ENCODE measurements around the gene HGFAC.

HGFAC gene

DNA sequence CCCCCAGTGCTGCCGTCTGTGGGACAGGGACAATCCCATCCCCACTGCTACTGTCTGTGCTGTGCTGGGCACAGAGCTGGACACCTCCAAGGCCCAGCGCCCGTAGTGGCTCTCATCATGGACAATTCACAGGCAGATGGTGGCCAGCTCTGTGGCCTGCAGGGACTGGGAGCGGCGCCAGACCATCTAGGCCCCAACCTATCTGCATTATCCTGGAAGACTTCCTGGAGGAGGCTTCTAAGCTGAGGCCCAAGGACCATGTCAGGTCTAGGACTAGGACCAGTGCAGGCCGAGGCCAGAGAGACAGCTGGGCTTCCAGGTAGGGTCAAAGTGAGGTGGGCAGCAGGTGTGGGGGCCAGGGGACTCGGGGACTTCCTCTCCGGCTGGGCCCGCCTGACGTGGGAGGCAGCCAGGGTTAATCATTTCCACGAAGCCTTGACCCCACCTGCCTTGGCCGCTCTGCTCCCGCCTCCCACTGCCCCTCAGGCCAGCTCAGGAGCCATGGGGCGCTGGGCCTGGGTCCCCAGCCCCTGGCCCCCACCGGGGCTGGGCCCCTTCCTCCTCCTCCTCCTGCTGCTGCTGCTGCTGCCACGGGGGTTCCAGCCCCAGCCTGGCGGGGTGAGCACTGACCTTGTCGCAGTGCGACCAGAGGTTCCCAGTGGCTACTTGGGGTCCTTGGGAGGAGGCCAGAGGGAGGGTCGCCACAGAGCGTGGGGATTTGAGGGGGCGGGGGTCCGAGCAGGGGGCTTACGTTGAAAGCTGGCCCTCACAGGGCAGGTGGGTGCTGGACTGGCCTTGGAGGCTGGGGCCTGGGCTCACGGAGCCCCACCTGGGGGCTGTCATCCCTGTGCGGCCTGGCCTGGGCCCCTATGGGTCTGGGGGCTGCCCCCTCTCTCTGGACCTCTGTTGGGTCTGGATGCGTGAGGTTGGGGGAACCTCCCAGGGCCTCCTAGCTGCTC lies at the start of gene HGFAC:
Gene HGFAC (plus strand): TSS at position 468 of the 959 bp plus-strand sequence. CDS start 34 bp downstream, at position 502.
- no peak for DNase-seq

DNA sequence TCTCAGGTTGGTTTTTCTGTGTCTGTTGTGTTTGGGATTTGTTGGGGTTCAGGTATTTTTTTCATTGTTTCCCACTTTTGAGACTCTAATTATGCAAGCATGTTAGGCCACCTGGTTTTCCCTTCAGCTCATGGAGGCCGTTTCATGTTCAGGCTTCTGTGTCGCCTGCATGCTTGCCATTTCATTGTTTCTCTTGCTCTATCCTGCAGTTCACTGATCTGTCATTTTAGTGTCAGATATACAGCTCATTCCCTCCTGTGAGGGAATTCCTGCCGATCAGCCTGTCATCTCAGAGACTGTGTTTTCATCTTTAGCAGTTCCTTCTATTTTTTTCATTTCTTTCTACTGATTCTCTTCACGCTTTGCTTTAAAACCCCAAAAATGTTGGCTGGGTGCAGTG lies 49.4 kb upstream of the HGFAC start:
- no peak for DNase-seq

DNA sequence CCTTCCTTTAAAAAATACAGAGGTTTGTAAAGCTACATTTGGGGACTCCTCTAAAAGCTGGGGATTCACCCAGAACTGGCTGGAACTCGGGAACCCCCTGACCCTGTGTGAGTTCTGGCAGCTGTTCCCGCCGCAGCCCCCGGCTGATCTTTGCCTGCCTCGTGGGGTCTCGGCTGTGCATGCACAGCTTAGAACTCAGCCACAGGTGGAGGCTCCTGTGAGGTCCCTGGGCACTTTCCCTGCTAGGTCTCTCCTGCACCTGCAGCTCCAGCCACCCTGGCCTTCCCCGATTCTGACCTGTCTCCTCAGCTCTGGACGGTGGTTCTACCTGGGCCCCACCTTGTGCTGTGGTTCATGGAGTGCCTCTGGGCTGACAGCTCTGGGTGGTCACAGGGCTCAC lies 48.6 kb upstream of the HGFAC start:
- DNase-seq = no peak

DNA sequence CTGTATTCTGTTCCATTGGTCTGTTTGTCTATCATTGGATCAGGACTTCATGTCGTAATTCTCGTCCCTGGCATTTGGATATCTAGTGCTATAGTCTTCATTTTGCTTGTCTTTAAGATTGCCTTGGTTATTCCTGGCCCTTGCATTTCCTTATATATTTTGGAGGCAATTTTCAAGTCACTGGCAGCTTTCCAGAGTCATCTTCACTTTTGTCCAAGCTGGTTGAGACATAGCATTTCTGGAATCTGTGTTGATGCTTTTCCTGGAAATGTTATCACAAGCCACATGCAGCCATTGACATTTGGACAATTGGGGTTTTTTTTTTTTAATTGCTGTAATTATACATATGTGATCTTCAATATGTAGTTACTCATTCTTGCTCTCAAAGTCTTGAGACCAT lies 45.2 kb upstream of the HGFAC start:
- no peak for DNase-seq

DNA sequence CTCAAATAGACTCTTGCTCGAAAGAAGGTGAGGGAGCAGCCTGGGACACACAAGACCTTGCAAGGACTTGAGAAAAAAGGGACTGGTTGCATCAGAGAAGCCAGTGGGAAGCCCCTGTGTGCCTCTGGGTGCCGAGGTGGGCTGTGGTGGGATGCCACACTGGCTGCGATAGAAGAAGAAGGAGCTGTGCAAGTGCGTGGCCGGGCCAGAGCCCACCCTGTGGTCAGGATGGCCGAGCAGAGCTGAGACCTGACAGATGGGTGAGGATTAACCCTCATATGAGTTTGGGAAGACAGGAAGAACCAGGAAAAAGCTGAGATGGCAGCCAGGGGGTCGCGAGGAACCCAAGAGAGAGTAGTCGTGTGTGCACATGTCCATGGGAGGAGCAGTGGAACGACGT lies 44.6 kb upstream of the HGFAC start:
- no peak for DNase-seq

DNA sequence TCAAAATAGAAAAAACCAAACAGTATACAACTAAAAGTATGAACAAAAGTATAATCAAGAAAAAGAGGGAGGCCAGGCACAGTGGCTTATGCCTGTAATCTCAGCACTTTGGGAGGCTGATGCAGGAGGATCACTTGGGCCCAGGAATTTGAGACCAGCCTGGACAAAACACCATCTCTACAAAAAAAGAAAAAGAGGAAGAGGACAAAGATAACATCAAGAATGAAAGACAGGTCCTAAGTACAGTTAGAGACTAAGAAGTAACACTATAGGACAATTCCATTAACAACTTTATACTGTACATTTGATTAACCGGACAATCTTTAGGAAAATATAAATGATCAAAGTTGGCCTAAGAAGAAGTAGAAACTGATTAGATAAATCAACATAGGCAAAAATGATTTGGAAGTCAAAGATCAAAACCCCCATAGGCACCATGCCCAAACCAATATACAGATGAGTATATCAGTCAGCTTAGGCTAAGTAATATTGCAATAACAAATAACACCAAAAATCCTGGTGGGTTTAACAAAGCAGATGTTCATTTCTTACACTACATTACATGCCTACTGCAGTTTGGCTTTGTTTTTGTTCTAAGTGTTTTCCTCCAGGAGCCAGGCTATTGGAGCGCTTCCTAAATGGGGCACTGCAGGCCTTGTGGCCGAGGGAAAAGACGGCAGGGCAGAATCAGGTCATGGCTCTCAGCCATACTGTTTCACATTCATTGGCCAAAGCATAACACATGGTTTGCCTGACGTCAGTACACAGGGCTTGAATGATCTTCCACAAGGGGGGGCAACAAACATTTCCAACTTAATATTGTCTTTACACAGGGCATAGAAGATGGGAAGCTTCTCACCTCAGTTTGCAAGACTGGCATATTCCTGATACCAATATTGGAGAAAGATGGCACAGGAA lies 42.2 kb upstream of the HGFAC start:
- peak in 10 of 56 donors; percentile 18 to 66 (median 47) for DNase-seq

DNA sequence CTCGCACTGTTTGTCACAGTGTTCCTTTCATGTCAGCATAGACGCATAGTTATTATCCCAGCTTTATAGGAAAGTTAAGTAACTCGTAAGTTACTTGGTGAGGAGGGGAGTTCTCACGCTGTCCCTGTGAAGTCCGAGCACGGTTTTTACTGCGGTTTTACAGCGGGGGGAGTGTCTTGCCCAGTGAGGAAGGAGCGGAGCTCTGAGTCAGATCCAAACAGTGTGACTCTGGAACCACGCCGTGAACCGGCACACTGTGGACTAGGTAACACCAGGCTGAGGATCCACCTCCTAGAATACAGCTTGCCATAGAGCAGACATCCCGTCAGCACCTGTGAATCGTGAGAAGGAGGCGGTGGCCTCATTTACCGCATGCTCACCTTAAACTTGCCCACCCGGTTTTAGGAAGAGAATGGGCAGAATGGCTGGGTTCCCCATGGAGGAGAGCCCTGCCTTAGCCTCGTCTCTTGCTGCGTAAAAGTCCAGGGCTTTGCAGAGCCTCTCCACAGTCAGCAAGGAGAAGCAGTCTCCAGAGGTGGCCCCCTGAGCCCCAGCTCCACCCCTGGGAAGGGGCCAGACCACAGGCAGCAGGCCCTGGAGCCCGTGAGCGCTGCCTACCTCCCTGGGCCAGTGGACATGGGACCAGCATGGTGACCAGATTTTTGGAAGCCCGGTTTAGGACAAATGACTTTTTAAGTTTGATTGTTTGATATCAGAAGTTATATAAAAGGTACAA lies 40.2 kb upstream of the HGFAC start:
- no peak for DNase-seq

DNA sequence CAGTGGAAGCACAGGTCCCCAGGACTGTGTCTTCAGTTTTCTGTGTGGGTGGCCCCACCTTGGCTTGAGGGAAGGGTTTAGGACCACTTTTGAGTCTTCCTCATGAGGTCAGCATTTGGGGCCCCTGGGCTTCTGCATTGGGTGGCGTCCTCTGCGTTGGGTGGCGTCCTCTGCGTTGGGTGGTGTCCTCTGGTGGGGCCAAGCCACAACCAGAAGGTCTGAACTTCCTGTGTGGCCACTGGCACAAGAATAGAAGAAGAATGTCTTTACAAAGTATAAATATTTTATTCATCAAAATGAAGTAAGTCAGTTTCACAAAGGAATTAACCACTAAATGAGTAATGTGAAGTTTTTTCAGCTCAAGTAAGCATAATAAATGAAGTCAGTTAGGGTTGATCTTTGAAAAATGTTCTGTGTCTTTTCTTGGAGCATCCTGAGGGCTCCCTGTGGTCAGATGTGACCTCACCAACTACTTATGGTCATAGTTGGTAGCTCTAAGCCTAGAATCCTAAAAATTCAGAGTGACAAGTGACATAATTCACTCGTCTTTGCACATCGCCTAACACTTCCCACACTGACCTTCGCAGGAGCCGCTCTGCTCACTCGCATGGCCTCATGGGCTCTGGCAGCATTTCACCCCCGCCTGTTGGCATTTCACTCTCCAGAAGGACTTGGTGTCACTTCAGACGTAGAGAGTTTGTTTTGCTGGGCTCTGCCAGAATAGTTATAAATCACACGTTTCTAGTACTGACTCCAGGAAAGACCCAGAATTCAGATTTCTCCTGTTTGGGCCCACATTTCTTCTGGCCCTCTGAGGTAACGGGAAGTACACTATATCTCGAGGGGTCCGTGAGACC lies 39.0 kb upstream of the HGFAC start:
- no peak for DNase-seq

DNA sequence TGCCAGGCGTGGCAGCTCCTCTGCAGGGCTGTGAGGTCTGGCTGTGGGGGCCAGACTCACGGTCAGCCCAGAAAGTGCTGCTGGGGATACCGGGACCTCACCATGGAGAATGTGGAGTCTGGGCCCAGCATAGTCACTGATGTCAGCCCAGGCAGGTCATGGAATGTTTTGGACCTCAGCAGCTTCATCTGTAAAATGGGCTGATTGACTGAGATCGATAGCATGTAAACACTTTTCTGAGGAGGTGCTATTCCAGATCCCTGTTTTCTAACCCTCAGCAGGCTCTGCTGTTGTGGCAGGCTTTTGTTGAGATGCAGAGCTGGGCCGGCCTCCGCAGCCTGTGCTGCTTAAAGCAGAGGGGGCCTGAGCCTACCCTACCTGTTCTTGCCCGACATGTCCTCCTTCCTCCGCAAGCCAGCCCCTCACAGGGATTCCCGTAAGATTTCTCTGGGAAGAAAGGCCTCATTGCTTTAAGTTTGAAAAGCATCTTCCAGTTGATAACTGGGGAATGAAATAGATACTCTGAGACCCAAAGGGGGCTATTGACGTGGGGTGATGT lies 38.3 kb upstream of the HGFAC start:
- no peak for DNase-seq

DNA sequence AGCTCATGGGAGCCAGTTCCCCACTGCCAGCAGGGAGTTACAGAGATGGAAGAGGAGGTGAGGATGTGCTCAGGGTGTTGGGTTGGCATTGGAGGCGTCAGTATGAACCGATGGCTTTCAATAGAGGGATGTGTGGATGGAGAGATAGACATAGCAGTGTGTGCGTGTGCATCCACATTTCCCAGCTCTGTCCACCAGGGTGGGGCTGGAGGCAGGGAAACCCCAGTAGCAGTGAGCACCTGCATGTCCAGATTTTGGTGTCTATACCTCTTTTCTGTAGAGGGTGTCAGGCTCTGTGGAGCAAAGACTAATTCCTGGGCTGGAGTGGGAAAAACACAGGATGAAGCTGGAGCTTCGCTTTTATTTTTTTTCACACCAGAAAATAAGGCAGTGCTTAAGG lies 37.2 kb upstream of the HGFAC start:
- DNase-seq = no peak

DNA sequence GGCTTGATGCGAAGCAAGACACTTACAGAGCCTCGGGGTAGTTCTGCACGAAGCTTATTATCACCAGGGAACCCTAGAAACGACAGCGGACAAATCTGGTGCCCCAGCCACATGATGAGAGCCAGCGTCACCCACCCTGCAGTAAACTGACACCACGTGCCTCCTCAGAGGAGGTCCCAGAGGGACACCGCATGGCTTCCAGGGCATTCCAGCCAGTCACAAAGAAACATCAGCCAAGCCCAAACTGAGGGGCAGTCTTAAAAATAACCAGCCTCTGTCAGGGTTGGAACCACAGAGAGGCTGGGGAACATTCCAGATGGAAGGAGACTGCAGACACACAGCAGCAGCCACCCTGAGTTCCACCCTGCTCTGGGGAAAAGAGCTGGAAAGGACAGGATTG lies 36.6 kb upstream of the HGFAC start:
- DNase-seq = no peak

DNA sequence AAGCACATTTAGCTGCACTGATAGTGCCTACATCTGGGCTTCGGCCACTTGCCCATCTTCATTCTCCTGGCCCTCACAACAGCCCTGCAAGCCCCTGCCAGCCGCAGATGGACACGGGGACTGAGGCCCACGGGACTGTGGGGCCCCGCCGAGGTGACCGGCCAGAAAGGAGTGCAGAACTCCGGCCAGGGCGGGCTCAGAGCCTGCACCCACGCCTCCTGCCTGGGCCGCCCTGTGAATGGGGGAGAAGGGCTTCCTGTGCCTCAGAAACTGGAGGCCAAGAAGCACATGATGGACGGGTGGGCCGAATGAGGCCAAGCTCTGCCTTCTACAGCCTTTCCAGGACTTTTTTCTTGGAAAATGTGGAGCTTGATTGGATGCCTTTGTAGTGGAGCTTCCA lies 35.7 kb upstream of the HGFAC start:
- peak in 1 of 56 donors; percentile 38 for DNase-seq

DNA sequence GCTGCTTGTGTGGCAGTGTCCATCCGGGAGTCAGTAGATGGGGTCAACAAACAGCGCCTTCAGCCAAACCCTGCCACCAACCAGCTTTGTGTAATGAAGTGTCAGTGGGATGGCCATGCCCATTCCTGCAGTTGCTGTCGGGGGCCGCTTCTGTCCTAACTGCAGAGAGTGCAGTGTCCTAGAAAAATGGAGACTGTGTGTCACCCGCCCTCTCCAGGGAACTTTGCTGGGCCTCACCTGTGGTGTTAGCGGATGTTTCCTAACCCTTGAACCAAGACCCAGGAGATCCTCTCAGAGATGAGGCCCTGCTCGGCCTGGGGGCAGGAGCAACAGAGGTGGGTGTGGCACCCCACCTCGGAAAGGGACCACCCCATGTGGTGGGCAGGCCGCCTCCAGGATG lies 35.3 kb upstream of the HGFAC start:
- DNase-seq = no peak

DNA sequence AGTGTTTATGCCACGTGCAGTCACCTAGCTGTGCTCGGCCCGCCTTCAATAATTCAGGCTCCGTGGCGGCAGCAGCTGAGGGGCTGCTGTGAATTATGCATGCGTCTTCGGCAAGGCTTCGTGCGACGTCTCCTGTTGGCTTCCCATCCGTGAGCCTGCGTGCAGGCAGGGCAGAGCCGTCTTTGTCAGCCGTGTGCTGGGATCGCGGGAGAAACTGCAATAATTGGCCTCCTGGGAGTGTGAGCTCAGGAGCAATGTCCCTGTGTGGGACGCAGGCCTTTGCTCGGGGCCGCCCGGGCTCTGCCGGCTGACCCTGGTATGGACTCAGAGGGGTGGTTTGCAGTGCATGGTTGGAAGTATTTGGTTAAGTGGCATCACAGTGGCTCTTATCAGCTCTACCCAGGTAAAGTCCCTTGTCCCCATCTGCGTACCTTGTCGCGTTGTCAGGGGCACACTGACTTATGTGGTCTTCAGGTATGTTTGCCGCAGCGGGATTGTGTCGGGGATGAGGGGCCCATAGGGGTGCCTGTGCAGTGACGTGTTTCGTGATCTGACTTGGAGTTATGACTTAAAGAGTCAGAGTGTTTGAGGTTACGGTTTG lies 34.5 kb upstream of the HGFAC start:
- DNase-seq = peak in 2 of 56 donors; percentile 36 to 48

DNA sequence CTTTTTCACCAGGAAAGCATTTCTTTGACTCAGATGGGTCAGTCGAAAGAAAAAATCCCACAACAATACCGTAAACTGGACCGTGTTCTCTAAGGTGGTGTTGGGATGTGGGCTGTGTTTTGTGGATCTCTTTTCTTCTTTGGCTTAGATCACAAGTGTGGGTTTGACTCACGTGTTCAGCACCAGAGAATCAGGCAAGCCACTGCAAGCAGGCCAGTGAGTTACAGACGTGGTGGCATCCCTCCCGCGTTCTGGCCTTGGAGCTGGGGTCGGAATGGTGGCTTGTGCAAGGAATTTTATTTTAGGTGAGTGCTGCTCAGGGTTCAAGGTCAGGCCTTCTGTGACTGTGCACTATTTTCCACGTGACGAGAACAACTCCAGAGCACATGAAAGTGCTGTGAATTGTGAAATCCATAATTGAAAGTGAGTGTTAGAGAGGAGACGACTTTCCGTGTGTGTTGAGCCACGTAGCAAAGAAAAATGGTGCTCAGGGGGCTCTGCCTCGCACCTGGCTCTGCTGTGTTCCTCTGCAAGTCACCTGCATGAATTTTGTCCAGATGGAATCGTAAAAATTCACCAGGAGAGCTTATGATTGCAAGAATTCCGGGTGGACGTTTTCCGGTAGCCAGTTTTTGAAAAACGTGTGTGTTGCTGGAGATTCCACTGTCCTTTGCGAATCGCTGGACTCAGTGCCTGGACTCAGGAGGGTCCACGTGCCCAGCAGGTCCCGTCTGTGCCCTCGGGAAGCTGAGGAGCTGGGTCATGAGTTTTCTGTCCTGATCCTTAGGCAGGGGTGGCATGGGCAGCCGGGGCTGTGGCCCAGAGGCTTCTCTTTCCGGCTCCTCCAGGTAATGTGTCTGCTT lies 33.6 kb upstream of the HGFAC start:
- no peak for DNase-seq

DNA sequence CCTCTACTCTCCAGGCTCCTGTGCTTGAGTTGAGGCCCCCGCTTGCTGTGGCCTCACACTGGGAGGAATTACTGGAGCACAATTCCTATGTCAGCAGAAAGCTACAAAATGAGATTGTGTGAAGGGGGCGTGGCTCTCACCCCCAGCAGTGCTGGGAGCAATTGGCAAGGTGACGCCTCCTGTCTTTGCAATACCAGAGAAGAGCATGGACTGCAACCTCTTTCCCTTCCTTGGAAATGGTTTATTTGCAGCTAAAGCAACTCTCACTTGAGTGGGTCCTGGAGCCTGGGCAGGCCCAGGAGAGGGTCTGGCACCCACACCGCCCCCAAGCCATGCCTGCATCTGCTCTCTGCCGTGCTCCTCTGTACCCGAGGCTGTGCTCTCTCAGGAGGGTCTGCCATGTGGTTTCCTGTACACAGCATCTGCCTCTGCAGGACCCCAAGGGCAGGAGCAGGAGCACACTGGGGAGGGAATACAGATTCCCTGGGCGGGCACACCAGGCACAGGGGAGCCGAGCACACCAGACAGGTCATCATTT lies 32.9 kb upstream of the HGFAC start:
- DNase-seq = peak in 1 of 56 donors; percentile 19

DNA sequence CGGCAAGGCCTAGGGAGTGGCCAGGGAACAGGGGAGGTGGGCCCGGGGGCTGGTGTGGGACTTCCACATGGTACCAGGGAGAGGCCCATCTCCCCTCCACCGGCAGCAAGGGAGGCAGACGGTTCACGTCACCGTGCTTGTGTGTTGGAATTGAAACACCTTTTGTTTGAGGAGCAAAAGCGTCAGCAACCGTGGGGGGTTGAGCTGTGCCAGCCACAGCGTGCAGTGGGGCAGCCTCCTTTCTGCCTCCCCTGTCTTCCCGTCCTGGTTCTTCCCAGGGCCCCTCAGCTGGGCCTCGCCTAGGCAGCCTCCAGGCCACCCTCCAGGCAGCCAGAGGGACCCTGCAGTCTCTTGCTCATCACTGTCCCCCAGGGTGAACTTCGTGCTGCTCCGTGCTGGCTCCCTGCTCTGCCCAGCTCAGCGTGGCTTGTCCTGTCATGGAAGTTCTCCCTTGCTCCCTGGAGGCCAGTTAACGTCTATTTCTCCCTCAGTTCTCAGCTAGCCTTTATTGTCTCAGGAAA lies 32.1 kb upstream of the HGFAC start:
- no peak for DNase-seq

All from nucleus accumbens (tissue), 56 donors.